Liver (tissue), 3 donors: ENCODE results near the gene NBEA.

Source experiments
- ATF3 ChIP-seq: IDR thresholded peaks from 2 replicates; pipeline ENCODE4 v1.6.1; 2016; ENCODE audit warnings: antibody characterized with exemption
- CTCF ChIP-seq: fragments of 150-350 bp; IDR thresholded peaks from 2 replicates; pipeline ENCODE4 v1.5.1; 2017; ENCODE audit warnings: improper control_type of control experiment, low read depth, low read length; ENCODE audit not compliant: missing input control
- EGR1 ChIP-seq, 2 donors: IDR thresholded peaks; 2 replicates each; pipeline ENCODE4 v1.6.1; 2016 to 2018; ENCODE audit warnings: antibody characterized with exemption in 2 of 2, low read depth in 2 of 2
- FOXA1 ChIP-seq: IDR thresholded peaks from 2 replicates; pipeline ENCODE4 v1.6.1; 2016; ENCODE audit warnings: antibody characterized with exemption
- HNF4G ChIP-seq: IDR thresholded peaks from 2 replicates; pipeline ENCODE4 v1.6.1; 2016; ENCODE audit warnings: antibody characterized with exemption
- MAX ChIP-seq: IDR thresholded peaks from 2 replicates; pipeline ENCODE4 v1.6.1; 2016; ENCODE audit warnings: antibody characterized with exemption
- RAD21 ChIP-seq, 2 donors: IDR thresholded peaks; 2 replicates each; pipeline ENCODE4 v1.6.1; 2016; ENCODE audit warnings: antibody characterized with exemption in 2 of 2, mild to moderate bottlenecking in 2 of 2
- REST ChIP-seq: IDR thresholded peaks from 2 replicates; pipeline ENCODE4 v1.6.1; 2016; ENCODE audit warnings: antibody characterized with exemption, mild to moderate bottlenecking
- TAF1 ChIP-seq: conservative IDR thresholded peaks from 2 replicates; pipeline ENCODE4 v1.6.1; 2016; ENCODE audit warnings: antibody characterized with exemption, mild to moderate bottlenecking
- YY1 ChIP-seq: IDR thresholded peaks from 2 replicates; pipeline ENCODE4 v1.6.1; 2016; ENCODE audit warnings: antibody characterized with exemption, mild to moderate bottlenecking
- ZBTB33 ChIP-seq: IDR thresholded peaks from 2 replicates; pipeline ENCODE4 v1.6.1; 2016; ENCODE audit warnings: antibody characterized with exemption
- donor health status: healthy.
- donor health status: healthy.

- no peak for TF ChIP-seq CTCF
- TF ChIP-seq REST: no peak
- TF ChIP-seq ATF3: no peak
- TF ChIP-seq MAX: no peak
- TF ChIP-seq FOXA1: no peak
- TF ChIP-seq ZBTB33: no peak
- no peak for TF ChIP-seq EGR1 (IDR thresholded peaks at IDR 0.05; ENCODE audit: low read depth in 2 of 2)
- no peak for TF ChIP-seq RAD21 (IDR thresholded peaks at IDR 0.05)
- no peak for TF ChIP-seq YY1
- no peak for TF ChIP-seq TAF1
- TF ChIP-seq HNF4G: no peak
Observed at GRCh38 chr13:35695448-35695770, 753.3 kb downstream of the NBEA start.
